Spleen (tissue), 7 donors: ENCODE measurements around the gene RABGEF1.

Experiments used
- CTCF ChIP-seq, 11 experiments: fragments of 200-600 bp in 7 of 11; fragments of 450-650 bp in 4 of 11; sonication (generic) in 4 of 11; IDR thresholded peaks in 8 of 11; conservative IDR thresholded peaks in 3 of 11; 1 replicate in 7 of 11; 2 replicates in 4 of 11; pipeline versions ENCODE4 v1.4.0 to v1.8.0; 2016 to 2021; ENCODE audit warnings: antibody characterized with exemption in 11 of 11, inconsistent platforms in 4 of 11, mild to moderate bottlenecking in 1 of 11
- POLR2AphosphoS5 ChIP-seq, 3 donors: sonication (generic); formaldehyde crosslinking; IDR thresholded peaks; one replicate each; pipeline ENCODE4 v1.5.1; 2017; ENCODE audit warnings: antibody characterized with exemption in 3 of 3
- donor health status: DM: no; HTN: no; CAD: no; lungs with moderate emphysema.
- donor health status: DM: no; HTN: no; CAD: no.
- donor health status: DM: no; HTN: no; CAD: no.

- TF ChIP-seq CTCF (IDR thresholded peaks at IDR 0.05 in 8 of 11, conservative IDR thresholded peaks at IDR 0.05 in 3 of 11), result no peak
- no peak for TF ChIP-seq POLR2AphosphoS5 (IDR thresholded peaks at IDR 0.05)
These were observed 99.8 kb downstream of the RABGEF1 start for GRCh38 chr7:66840316-66840715.
